ENCODE results near the gene LSM4. TPM values are rescaled to one million over a fixed set of nuclear protein-coding genes. Genes with fewer than 3 reads are reported as not detected.
"Not testable (repeated sequence)": the region's sequence is repeated elsewhere in the genome, so short reads cannot be mapped to it uniquely, and the experiment has no call there.

The LSM4 gene
- 828 and 869 TPM in 2 replicates for total RNA-seq (2014; rRNA removed; shearing (Covaris generic); ENCODE audit: low replicate concordance)

- DNase-seq (ENCODE audit: low read depth), result peak; percentile 98
- in situ Hi-C loops (cut with HindIII; ENCODE audit: low pct_unique_long_range_greater_than_20kb, low sequenced_read_pairs), result no loop called here
These were observed at the start of gene LSM4 for GRCh38 chr19:18322759-18323460. LSM4 (minus strand) TSS chr19:18323076; CDS start chr19:18323020, 56 bp downstream.

- no peak for DNase-seq (ENCODE audit: low read depth)
- in situ Hi-C loops (cut with HindIII; ENCODE audit: low pct_unique_long_range_greater_than_20kb, low sequenced_read_pairs), result no loop called here
These were observed 45.8 kb upstream of the LSM4 start for GRCh38 chr19:18368504-18369222.

- no peak for DNase-seq (ENCODE audit: low read depth)
- in situ Hi-C loops (cut with HindIII; ENCODE audit: low pct_unique_long_range_greater_than_20kb, low sequenced_read_pairs), result no loop called here
These were observed 43.2 kb upstream of the LSM4 start for GRCh38 chr19:18366021-18366435.

GRCh38 chr19:18364826-18365528 is 42.1 kb upstream of the LSM4 start:
- in situ Hi-C loops (cut with HindIII; ENCODE audit: low pct_unique_long_range_greater_than_20kb, low sequenced_read_pairs), result no loop called here
- DNase-seq (ENCODE audit: low read depth), result peak; percentile 99

GRCh38 chr19:18364277-18364825 is 41.5 kb upstream of the LSM4 start:
- in situ Hi-C loops (cut with HindIII; ENCODE audit: low pct_unique_long_range_greater_than_20kb, low sequenced_read_pairs); DNase-seq (ENCODE audit: low read depth): not testable (repeated sequence)

GRCh38 chr19:18363787-18364186 is 40.9 kb upstream of the LSM4 start:
- DNase-seq (ENCODE audit: low read depth), result no peak
- in situ Hi-C loops (cut with HindIII; ENCODE audit: low pct_unique_long_range_greater_than_20kb, low sequenced_read_pairs), result no loop called here

GRCh38 chr19:18362934-18363542 is 40.2 kb upstream of the LSM4 start:
- DNase-seq (ENCODE audit: low read depth), result no peak
- in situ Hi-C loops (cut with HindIII; ENCODE audit: low pct_unique_long_range_greater_than_20kb, low sequenced_read_pairs), result no loop called here

GRCh38 chr19:18361646-18362045 is 38.8 kb upstream of the LSM4 start:
- no peak for DNase-seq (ENCODE audit: low read depth)
- in situ Hi-C loops (cut with HindIII; ENCODE audit: low pct_unique_long_range_greater_than_20kb, low sequenced_read_pairs), result no loop called here

- DNase-seq (ENCODE audit: low read depth), result no peak
- in situ Hi-C loops (cut with HindIII; ENCODE audit: low pct_unique_long_range_greater_than_20kb, low sequenced_read_pairs), result no loop called here
These were observed 34.2 kb upstream of the LSM4 start for GRCh38 chr19:18357041-18357440.

GRCh38 chr19:18354743-18355142 is 31.9 kb upstream of the LSM4 start:
- in situ Hi-C loops (cut with HindIII; ENCODE audit: low pct_unique_long_range_greater_than_20kb, low sequenced_read_pairs), result not testable (repeated sequence)

GRCh38 chr19:18353378-18354005 is 30.6 kb upstream of the LSM4 start:
- in situ Hi-C loops (cut with HindIII; ENCODE audit: low pct_unique_long_range_greater_than_20kb, low sequenced_read_pairs), result no loop called here
- no peak for DNase-seq (ENCODE audit: low read depth)

More at GRCh38 chr19:18354743-18355142, 31.9 kb upstream of the LSM4 start:
- DNase-seq (ENCODE audit: low read depth), result not testable (repeated sequence)

GRCh38 chr19:18351544-18351943 is 28.7 kb upstream of the LSM4 start:
- no peak for DNase-seq (ENCODE audit: low read depth)
- in situ Hi-C loops (cut with HindIII; ENCODE audit: low pct_unique_long_range_greater_than_20kb, low sequenced_read_pairs), result no loop called here

- no peak for DNase-seq (ENCODE audit: low read depth)
- in situ Hi-C loops (cut with HindIII; ENCODE audit: low pct_unique_long_range_greater_than_20kb, low sequenced_read_pairs), result no loop called here
These were observed 27.6 kb upstream of the LSM4 start for GRCh38 chr19:18350490-18350889.

GRCh38 chr19:18349524-18350128 is 26.8 kb upstream of the LSM4 start:
- peak; percentile 63 for DNase-seq (ENCODE audit: low read depth)
- in situ Hi-C loops (cut with HindIII; ENCODE audit: low pct_unique_long_range_greater_than_20kb, low sequenced_read_pairs), result no loop called here

- in situ Hi-C loops (cut with HindIII; ENCODE audit: low pct_unique_long_range_greater_than_20kb, low sequenced_read_pairs); DNase-seq (ENCODE audit: low read depth): not testable (repeated sequence)
These were observed 26.0 kb upstream of the LSM4 start for GRCh38 chr19:18348818-18349339.

- in situ Hi-C loops (cut with HindIII; ENCODE audit: low pct_unique_long_range_greater_than_20kb, low sequenced_read_pairs), result no loop called here
- no peak for DNase-seq (ENCODE audit: low read depth)
These were observed 25.3 kb upstream of the LSM4 start for GRCh38 chr19:18348171-18348570.

- no peak for DNase-seq (ENCODE audit: low read depth)
- in situ Hi-C loops (cut with HindIII; ENCODE audit: low pct_unique_long_range_greater_than_20kb, low sequenced_read_pairs), result no loop called here
These were observed 23.2 kb upstream of the LSM4 start for GRCh38 chr19:18346091-18346490.

All from Caki2 (cell line).